IMR-90 (cell line): ENCODE measurements around the gene SH3BP5. TPM values are rescaled to one million over a fixed set of nuclear protein-coding genes. Genes with fewer than 3 reads are reported as not detected.

ENCODE experiments used
- ATAC-seq: fragments of 200-7000 bp; cut with Tn5 transposase; 2 replicates; pipeline ENCODE4 v1.9.1; 2020; ENCODE audit warnings: low read depth, mild to moderate bottlenecking, moderate library complexity
- BruUV-seq: library from RNA; stranded (reverse); fragments of 400-500 nt; replicated peaks from 2 replicates; lab custom pipeline; 2021; lab: Mats Ljungman, UMichigan
- CTCF ChIA-PET: fragments of 300-600 bp; formaldehyde crosslinking; extraction: SDS; loops from one replicate; lab custom pipeline; 2021; ENCODE audit warnings: antibody characterized with exemption; lab: Yijun Ruan, JAX
- POLR2A ChIA-PET: fragments of 300-600 bp; sonication (Branson Sonifier 250); formaldehyde crosslinking; loops from one replicate; lab custom pipeline; 2022; ENCODE audit warnings: antibody characterized with exemption; ENCODE audit not compliant: unreplicated experiment; lab: Charles Lee
- DNase-seq: peaks from one replicate; pipeline ENCODE4 v3.0.0; 2013
- H2AFZ ChIP-seq: replicated peaks from 2 replicates; pipeline ENCODE3; 2013; ENCODE audit warnings: low read length, mild to moderate bottlenecking; ENCODE audit not compliant: poor library complexity
- H2AK5ac ChIP-seq: 2 replicates; pipeline ENCODE4 v1.6.1; 2013; ENCODE audit warnings: low read depth, low read length, inconsistent platforms
- H2AK9ac ChIP-seq: replicated peaks from 2 replicates; pipeline ENCODE3; 2013; ENCODE audit warnings: mild to moderate bottlenecking, low read depth, low read length, moderate library complexity; ENCODE audit not compliant: poor library complexity
- H2BK120ac ChIP-seq: 2 replicates; pipeline ENCODE4 v1.6.1; 2013; ENCODE audit warnings: low read depth, low read length, inconsistent platforms
- H2BK15ac ChIP-seq: 3 replicates; pipeline ENCODE4 v1.6.1; 2013; ENCODE audit warnings: low read depth, low read length, inconsistent platforms
- H2BK20ac ChIP-seq: 2 replicates; pipeline ENCODE4 v1.6.1; 2013; ENCODE audit warnings: low read depth, mild to moderate bottlenecking, inconsistent platforms, low read length, moderate library complexity
- H2BK5ac ChIP-seq: 2 replicates; pipeline ENCODE4 v1.6.1; 2013; ENCODE audit warnings: mild to moderate bottlenecking, low read depth, low read length, inconsistent platforms; ENCODE audit not compliant: poor library complexity, severe bottlenecking
- H3K14ac ChIP-seq: replicated peaks from 2 replicates; pipeline ENCODE4 v1.6.1; 2013; ENCODE audit warnings: low read depth, low read length, inconsistent platforms
- H3K18ac ChIP-seq: 2 replicates; pipeline ENCODE4 v1.6.1; 2013; ENCODE audit warnings: low read depth, low read length, control low read depth
- H3K23ac ChIP-seq: 2 replicates; pipeline ENCODE4 v1.6.1; 2013; ENCODE audit warnings: low read depth, low read length, inconsistent platforms
- H3K27ac ChIP-seq: 2 replicates; pipeline ENCODE4 v1.5.1; 2013; ENCODE audit warnings: mild to moderate bottlenecking, control low read depth, low read length; ENCODE audit not compliant: insufficient read depth
- H3K27me3 ChIP-seq: 2 replicates; pipeline ENCODE4 v1.6.1; 2013; ENCODE audit warnings: low read length; ENCODE audit not compliant: control insufficient read depth, insufficient read depth
- H3K36me3 ChIP-seq: 2 replicates; pipeline ENCODE4 v1.6.1; 2013; ENCODE audit warnings: low read length, mixed read lengths; ENCODE audit not compliant: control insufficient read depth, insufficient read depth
- H3K4ac ChIP-seq: 2 replicates; pipeline ENCODE4 v1.6.1; 2013; ENCODE audit warnings: low read depth, low read length, inconsistent platforms
- H3K4me1 ChIP-seq: 2 replicates; pipeline ENCODE4 v1.6.1; 2013; ENCODE audit warnings: low read length, mixed read lengths; ENCODE audit not compliant: control insufficient read depth, insufficient read depth
- H3K4me2 ChIP-seq: 2 replicates; pipeline ENCODE4 v1.6.1; 2013; ENCODE audit warnings: low read depth, mild to moderate bottlenecking, control low read depth, low read length, moderate library complexity
- H3K4me3 ChIP-seq: 2 replicates; pipeline ENCODE4 v1.5.1; 2013; ENCODE audit warnings: low read depth, mild to moderate bottlenecking, control low read depth, low read length, moderate library complexity; ENCODE audit not compliant: insufficient read depth
- H3K56ac ChIP-seq: 2 replicates; pipeline ENCODE4 v1.6.1; 2013; ENCODE audit warnings: low read length, inconsistent platforms; ENCODE audit not compliant: insufficient read depth; ENCODE audit errors: extremely low read depth
- H3K79me1 ChIP-seq, 2 experiments: 2 replicates each; pipeline ENCODE4 v1.6.1; 2013; ENCODE audit warnings: low read length in 2 of 2, inconsistent platforms in 1 of 2, low read depth in 1 of 2
- H3K9ac ChIP-seq: 2 replicates; pipeline ENCODE4 v1.6.1; 2013; ENCODE audit warnings: low read depth, low read length, control low read depth
- H3K9me1 ChIP-seq: 2 replicates; pipeline ENCODE4 v1.6.1; 2013; ENCODE audit warnings: low read length, inconsistent platforms; ENCODE audit not compliant: insufficient read depth
- H3K9me3 ChIP-seq: 2 replicates; pipeline ENCODE4 v1.6.1; 2013; ENCODE audit warnings: low read length; ENCODE audit not compliant: control insufficient read depth, insufficient read depth
- H4K20me1 ChIP-seq: 2 replicates; pipeline ENCODE4 v1.6.1; 2013; ENCODE audit warnings: low read length, inconsistent platforms; ENCODE audit not compliant: insufficient read depth
- H4K5ac ChIP-seq: 2 replicates; pipeline ENCODE4 v1.6.1; 2013; ENCODE audit warnings: mild to moderate bottlenecking, low read depth, low read length, control low read depth
- H4K8ac ChIP-seq, 2 experiments: 2 replicates each; pipeline ENCODE4 v1.6.1; 2013; ENCODE audit warnings: low read depth in 2 of 2, low read length in 2 of 2, control low read depth in 1 of 2, inconsistent platforms in 1 of 2
- H4K91ac ChIP-seq: 2 replicates; pipeline ENCODE4 v1.6.1; 2013; ENCODE audit warnings: low read depth, low read length, inconsistent platforms; ENCODE audit not compliant: insufficient read depth
- CEBPB ChIP-seq: IDR thresholded peaks from 2 replicates; pipeline ENCODE4 v1.6.1; 2012; ENCODE audit warnings: low read depth, low read length, improper control_type of control experiment
- CHD1 ChIP-seq: IDR thresholded peaks from 2 replicates; pipeline ENCODE4 v1.6.1; 2012; ENCODE audit warnings: low read depth, low read length, improper control_type of control experiment
- CTCF ChIP-seq: conservative IDR thresholded peaks from 2 replicates; pipeline ENCODE4 v1.5.1; 2012; ENCODE audit warnings: mild to moderate bottlenecking, low read depth, low read length, improper control_type of control experiment
- ELK1 ChIP-seq: fragments of 150-350 bp; IDR thresholded peaks from 2 replicates; pipeline ENCODE4 v1.6.1; 2016; ENCODE audit warnings: low read depth, mild to moderate bottlenecking, low read length, moderate library complexity, borderline replicate concordance
- MAFK ChIP-seq: IDR thresholded peaks from 2 replicates; pipeline ENCODE4 v1.6.1; 2012; ENCODE audit warnings: low read depth, low read length, improper control_type of control experiment
- MXI1 ChIP-seq: IDR thresholded peaks from 2 replicates; pipeline ENCODE4 v1.6.1; 2012; ENCODE audit warnings: low read depth, mild to moderate bottlenecking, low read length, moderate library complexity, borderline replicate concordance
- RAD21 ChIP-seq: IDR thresholded peaks from 2 replicates; pipeline ENCODE4 v1.6.1; 2012; ENCODE audit warnings: low read length, improper control_type of control experiment
- SMC3 ChIP-seq: fragments of 150-350 bp; IDR thresholded peaks from 2 replicates; pipeline ENCODE4 v1.6.1; 2016; ENCODE audit warnings: low read depth, mild to moderate bottlenecking, antibody characterized with exemption, low read length, moderate library complexity
- USF2 ChIP-seq: fragments of 150-350 bp; IDR thresholded peaks from 2 replicates; pipeline ENCODE4 v1.6.1; 2017; ENCODE audit warnings: mild to moderate bottlenecking, antibody characterized with exemption, low read length, low read depth
- WGBS, 2 experiments: methylation state at CpG; one replicate each; pipeline versions ENCODE4 v1.1.5 to v1.1.7; 2013; ENCODE audit warnings: missing lambda C conversion rate in 2 of 2; ENCODE audit not compliant: insufficient read length in 1 of 2; ENCODE audit errors: extremely low coverage in 2 of 2; 5-methylcytosine and 5-hydroxymethylcytosine counted together
- dilution Hi-C: fragments of 300-500 bp; cut with HindIII; formaldehyde crosslinking; loops from one replicate; pipeline ENCODE4 v1.14.3; 2018; ENCODE audit warnings: low sequenced_read_pairs; ENCODE audit not compliant: unreplicated experiment
- in situ Hi-C: fragments of 300-500 bp; cut with MboI; formaldehyde crosslinking; loops from 3 replicates; pipeline ENCODE4 v1.14.3; 2019; ENCODE audit warnings: low sequenced_read_pairs, inconsistent platforms, mixed read lengths
- intact Hi-C: fragments of 100-400 bp; cut with micrococcal nuclease; formaldehyde crosslinking; loops from 2 replicates; pipeline ENCODE4 v1.10.0; 2022
- polyA plus RNA-seq, 3 experiments: library from polyadenylated mRNA; depleted of rRNA; stranded (reverse); fragments of >200 nt; gene quantifications; 2 replicates each; pipeline ENCODE4 v1.2.3, GENCODE V29; 2012; ENCODE audit warnings: low replicate concordance in 1 of 3
- total RNA-seq: library from RNA; depleted of rRNA; stranded (reverse); fragments of >200 nt; gene quantifications from 2 replicates; pipeline ENCODE4 v1.2.3, GENCODE V29; 2012

Gene SH3BP5
- total and polyA plus RNA-seq, 2 of the 4 experiments (the other 2 are of a cell fraction) = 14.0 to 23.5 TPM

- no peak overlapping the region for H2AK9ac ChIP-seq
- H4K20me1 ChIP-seq = no peaks in the 10 kb centered on the region
- no peak overlapping the region for H3K14ac ChIP-seq
- H2AK5ac ChIP-seq = no peak overlapping the region
- H2AFZ ChIP-seq = no peak overlapping the region
- WGBS, 2 experiments = 85% methylated on average over 4 of the region's 6 CpGs; no CpG with 5 or more reads in 1 of the 2 experiments
- H3K27ac ChIP-seq = no peak overlapping the region
- H3K4me2 ChIP-seq = no peak overlapping the region
- H3K23ac ChIP-seq = no peak overlapping the region
- H3K4ac ChIP-seq = no peak overlapping the region
- no peak overlapping the region for H3K56ac ChIP-seq
- dilution Hi-C loops (no loop called here), in situ Hi-C loops (no loop called here), intact Hi-C loops (no loop called here)
- no peaks in the 10 kb centered on the region for H3K27me3 ChIP-seq
- no peak overlapping the region for H2BK5ac ChIP-seq
- ATAC-seq (no peak), DNase-seq (no peak)
- no peak overlapping the region for H4K91ac ChIP-seq
- H3K9me3 ChIP-seq = no peaks in the 10 kb centered on the region
- H2BK120ac ChIP-seq = no peak overlapping the region
- H3K4me3 ChIP-seq = no peak overlapping the region
- H2BK15ac ChIP-seq = no peak overlapping the region
- H3K36me3 ChIP-seq = no peaks in the 10 kb centered on the region
- ChIA-PET POLR2A (no interaction called here), CTCF (no interaction called here)
- H3K79me1 ChIP-seq = peaks cover 2 to 3% of the 10 kb centered on the region in 2 experiments; a peak in 1 of 4 replicates
- no peak overlapping the region for H3K18ac ChIP-seq
- no peak overlapping the region for H2BK20ac ChIP-seq
- peaks cover 3% of the 10 kb centered on the region; the same call in 1 of the 2 replicates for H3K4me1 ChIP-seq
- no peak overlapping the region for H3K9ac ChIP-seq
- H4K5ac ChIP-seq = no peak overlapping the region
- BruUV-seq = no TSS peak
- TF ChIP-seq MAFK = no peak
- no peak for TF ChIP-seq CEBPB
- no peak for TF ChIP-seq USF2
- TF ChIP-seq SMC3 = no peak
- no peak for TF ChIP-seq CTCF
- no peak for TF ChIP-seq RAD21
- TF ChIP-seq ELK1 = no peak
- TF ChIP-seq MXI1 = no peak
- TF ChIP-seq CHD1 = no peak
- H3K9me1 ChIP-seq = peaks cover 4% of the 10 kb centered on the region; the same call in 1 of the 2 replicates
- no peak overlapping the region for H4K8ac ChIP-seq
These were observed 36.9 kb downstream of the SH3BP5 start for GRCh38 chr3:15295506-15295905.
